Epithelial cell of esophagus (primary cell): ENCODE measurements around the gene DGKH.
"Not testable (repeated sequence)": the region's sequence is repeated elsewhere in the genome, so short reads cannot be mapped to it uniquely, and the experiment has no call there.

Experiments used
- DNase-seq: peaks from one replicate; pipeline ENCODE4 v3.0.0; 2010; ENCODE audit warnings: low read depth
- H3K4me3 ChIP-seq: 2 replicates; pipeline ENCODE4 v1.5.1; 2011; ENCODE audit warnings: mild to moderate bottlenecking, low read length, control low read depth
- CTCF ChIP-seq: IDR thresholded peaks from 2 replicates; pipeline ENCODE4 v1.5.1; 2011; ENCODE audit warnings: low read depth, mild to moderate bottlenecking, low read length, control low read depth, inconsistent platforms; ENCODE audit not compliant: insufficient read depth; ENCODE audit errors: missing control alignments

Gene DGKH

GRCh38 chr13:42086582-42086981 is 38.1 kb downstream of the DGKH start:
- DNase-seq = no peak
- no peak for TF ChIP-seq CTCF
- no peak overlapping the region for H3K4me3 ChIP-seq

- DNase-seq = no peak
- TF ChIP-seq CTCF = no peak
- no peak overlapping the region for H3K4me3 ChIP-seq
Measured at GRCh38 chr13:42094516-42095040, 46.1 kb downstream of the DGKH start.

GRCh38 chr13:42096222-42096621 is 47.8 kb downstream of the DGKH start:
- not testable (repeated sequence) for H3K4me3 ChIP-seq, DNase-seq

GRCh38 chr13:42099962-42100675 is 51.7 kb downstream of the DGKH start:
- no peak for DNase-seq
- no peak overlapping the region for H3K4me3 ChIP-seq
- TF ChIP-seq CTCF = no peak

- TF ChIP-seq CTCF = no peak
- DNase-seq = no peak
- H3K4me3 ChIP-seq = no peak overlapping the region
Measured at GRCh38 chr13:42100960-42101359, 52.5 kb downstream of the DGKH start.

GRCh38 chr13:42101821-42102585 is 53.6 kb downstream of the DGKH start:
- no peak for DNase-seq
- no peak overlapping the region for H3K4me3 ChIP-seq
- no peak for TF ChIP-seq CTCF

GRCh38 chr13:42102961-42103865 is 54.8 kb downstream of the DGKH start:
- TF ChIP-seq CTCF = no peak
- peak; percentile 68 for DNase-seq
- no peak overlapping the region for H3K4me3 ChIP-seq
